Measurements from ENCODE around the gene HCN2.

HCN2 gene

DNA sequence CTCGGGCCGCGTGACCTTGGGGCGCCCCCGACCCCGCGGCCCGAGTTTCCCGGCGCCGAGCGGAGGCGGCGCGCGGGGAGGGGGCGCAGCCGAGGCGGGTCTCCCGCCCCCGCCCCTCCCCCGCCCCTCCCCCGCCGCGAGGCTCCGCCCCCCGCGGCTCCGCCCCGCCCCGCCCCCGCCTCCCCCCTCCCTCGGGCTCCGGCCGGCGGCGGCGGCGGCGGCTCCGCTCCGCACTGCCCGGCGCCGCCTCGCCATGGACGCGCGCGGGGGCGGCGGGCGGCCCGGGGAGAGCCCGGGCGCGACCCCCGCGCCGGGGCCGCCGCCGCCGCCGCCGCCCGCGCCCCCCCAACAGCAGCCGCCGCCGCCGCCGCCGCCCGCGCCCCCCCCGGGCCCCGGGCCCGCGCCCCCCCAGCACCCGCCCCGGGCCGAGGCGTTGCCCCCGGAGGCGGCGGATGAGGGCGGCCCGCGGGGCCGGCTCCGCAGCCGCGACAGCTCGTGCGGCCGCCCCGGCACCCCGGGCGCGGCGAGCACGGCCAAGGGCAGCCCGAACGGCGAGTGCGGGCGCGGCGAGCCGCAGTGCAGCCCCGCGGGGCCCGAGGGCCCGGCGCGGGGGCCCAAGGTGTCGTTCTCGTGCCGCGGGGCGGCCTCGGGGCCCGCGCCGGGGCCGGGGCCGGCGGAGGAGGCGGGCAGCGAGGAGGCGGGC is at the start of gene HCN2:
Gene HCN2 (plus strand): TSS at position 189 of the 703 bp plus-strand sequence. CDS start 65 bp downstream, at position 254.
- peak; percentile 68 for DNase-seq

DNA sequence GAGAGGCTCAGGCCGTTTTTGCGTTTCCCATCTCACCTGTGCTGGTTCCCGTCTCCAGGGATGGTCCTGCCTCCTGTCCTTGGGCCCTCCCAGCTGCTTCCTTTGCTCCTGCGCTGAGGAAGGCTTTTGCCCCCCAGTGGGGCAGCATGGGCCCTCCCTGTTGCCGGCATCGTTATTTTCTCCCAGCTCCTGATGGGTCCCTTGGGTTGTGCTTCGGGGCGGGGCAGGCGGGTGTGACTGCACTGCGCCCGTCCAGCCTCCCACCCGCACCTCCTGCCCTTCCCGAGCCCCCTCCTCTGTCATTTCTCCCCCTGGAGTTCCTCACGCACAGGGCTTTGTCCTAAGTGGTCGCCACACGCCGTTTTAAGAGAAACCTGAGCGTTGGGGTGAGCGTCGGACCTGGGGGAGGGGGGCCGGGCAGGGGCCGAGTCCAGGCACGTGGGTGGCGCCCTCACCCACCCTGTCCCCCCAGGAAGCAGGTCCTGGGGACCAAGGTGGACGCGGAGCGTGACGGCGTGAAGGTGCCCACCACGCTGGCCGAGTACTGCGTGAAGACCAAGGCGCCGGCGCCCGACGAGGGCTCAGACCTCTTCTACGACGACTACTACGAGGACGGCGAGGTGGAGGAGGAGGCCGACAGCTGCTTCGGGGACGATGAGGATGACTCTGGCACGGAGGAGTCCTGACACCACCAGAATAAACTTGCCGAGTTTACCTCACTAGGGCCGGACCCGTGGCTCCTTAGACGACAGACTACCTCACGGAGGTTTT is 48.6 kb upstream of the HCN2 start:
- no peak for DNase-seq

DNA sequence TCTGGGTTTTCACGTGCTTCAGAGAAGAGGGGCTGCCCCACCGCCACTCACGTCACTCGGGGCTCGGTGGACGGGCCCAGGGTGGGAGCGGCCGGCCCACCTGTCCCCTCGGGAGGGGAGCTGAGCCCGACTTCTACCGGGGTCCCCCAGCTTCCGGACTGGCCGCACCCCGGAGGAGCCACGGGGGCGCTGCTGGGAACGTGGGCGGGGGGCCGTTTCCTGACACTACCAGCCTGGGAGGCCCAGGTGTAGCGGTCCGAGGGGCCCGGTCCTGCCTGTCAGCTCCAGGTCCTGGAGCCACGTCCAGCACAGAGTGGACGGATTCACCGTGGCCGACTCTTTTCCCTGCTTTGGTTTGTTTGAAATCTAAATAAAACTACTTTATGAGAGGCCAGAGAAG is 48.0 kb upstream of the HCN2 start:
- DNase-seq: no peak

DNA sequence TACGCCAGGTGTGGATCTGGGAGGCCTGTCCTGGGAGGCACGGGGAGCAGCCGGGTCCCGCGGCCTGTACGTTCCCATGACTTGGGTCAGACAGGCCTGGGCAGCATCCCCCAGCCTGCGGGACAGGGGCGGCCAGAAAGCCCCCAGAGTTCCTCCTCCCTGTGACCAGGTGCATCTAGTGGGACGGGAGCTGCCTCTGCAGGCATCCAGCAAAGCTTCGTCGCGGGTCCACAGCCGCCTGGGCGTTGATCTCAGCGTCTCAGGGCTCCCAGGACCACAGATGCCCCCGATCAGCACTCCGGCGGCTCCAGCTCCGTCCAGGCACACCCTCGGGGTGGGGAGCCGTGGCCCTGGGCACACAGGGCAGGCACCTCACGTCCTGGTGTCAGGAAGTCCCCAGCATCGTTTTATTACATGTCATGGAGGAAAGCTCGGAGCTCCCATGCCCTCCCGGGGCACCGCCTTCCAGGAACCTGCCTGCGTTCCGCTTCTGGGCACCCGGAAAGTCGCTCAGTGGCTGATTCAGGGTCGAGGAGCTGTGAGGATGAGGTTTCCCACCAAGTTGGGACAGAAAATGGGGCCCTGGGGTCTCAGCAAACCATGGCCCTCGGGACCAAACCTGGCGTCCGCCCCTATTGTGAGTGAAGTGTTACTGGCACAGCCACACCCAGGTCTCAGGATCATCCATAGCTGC is 47.4 kb upstream of the HCN2 start:
- DNase-seq: no peak

DNA sequence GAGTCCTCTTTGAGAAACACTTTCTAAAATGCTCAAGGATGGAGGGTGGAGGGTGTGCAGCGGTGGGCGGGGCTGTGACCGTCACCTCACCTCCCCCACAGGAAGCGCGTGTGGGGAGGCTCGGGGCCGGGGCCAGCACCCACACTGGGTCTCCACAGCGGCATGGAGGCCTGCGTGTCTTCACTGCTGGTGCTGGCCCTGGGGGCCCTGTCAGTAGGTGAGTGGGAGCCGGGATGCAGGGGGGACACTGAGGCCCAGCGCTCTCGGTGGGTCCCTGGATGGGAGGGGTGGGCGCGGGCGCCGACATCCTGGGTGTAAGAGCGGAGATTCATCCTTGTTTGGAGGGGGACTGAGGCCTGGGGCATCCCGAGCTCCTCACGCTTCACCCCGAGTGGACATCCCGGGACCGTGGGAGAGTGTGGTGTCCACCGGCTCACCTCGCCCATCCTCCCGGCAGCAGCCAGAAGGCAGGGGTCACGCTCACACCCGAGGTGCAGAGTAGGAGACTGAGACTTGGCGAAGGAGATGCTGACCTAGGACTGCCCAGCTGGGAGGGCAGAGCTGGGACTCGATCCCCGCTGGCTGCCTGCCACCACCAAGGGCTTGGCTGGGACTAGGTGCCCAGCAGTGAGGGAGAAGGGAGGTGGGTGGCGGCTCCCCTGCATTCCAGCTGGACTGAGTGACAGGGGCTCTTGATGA is 45.6 kb upstream of the HCN2 start, which contains the start of gene GZMM:
Gene GZMM (plus strand): TSS at position 144 of the 699 bp plus-strand sequence. CDS start 19 bp downstream, at position 163.
- DNase-seq: no peak

DNA sequence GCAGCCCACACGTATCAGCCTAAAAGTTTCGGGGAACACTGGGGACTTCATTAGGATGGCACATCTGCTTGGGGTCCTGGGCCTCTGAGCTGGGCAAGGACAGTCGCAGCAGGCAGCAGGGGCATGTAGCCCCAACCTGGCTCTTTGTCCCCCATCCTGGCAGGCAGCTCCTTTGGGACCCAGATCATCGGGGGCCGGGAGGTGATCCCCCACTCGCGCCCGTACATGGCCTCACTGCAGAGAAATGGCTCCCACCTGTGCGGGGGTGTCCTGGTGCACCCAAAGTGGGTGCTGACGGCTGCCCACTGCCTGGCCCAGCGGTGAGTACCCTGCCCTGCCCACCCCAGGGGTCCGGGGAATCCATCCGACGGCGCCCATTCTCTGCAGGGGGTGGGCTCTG is 42.6 kb upstream of the HCN2 start:
- DNase-seq: no peak

DNA sequence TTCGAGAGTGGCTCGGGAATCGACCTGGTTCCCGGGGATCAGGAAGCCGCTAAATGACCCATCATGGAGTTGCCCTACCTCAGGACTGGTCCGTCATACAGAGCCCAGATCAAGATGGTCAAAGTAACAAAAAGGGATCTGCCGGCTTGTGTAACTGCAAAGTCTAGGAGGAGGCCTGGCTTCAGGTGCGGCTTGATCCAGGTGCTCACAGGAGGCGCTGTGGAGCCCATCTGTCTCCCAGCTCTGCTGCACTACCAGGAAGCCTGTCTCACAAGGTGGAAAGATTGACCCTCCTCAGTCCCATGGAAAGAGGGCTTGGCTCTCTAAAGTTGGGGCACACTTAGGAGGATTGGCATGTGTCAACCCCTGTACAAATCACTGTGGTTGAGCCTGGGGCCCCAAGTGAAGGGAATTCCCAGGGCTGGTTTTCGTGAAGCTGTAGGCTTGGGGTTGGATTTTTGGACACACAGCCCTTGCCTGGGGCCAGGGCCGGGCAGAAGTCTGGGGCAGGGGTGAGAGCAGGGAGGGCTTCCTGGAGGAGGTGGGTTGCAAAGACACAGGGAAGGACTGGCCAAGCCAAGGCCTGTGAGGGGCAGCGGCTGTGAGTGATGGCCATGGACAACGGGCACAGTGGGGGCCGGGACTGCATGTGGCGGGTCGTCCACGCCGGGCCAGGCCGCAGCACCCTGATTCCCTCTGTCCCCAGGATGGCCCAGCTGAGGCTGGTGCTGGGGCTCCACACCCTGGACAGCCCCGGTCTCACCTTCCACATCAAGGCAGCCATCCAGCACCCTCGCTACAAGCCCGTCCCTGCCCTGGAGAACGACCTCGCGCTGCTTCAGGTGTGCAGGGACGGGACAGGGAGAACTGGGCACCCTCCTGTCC is 41.6 kb upstream of the HCN2 start:
- no peak for DNase-seq

DNA sequence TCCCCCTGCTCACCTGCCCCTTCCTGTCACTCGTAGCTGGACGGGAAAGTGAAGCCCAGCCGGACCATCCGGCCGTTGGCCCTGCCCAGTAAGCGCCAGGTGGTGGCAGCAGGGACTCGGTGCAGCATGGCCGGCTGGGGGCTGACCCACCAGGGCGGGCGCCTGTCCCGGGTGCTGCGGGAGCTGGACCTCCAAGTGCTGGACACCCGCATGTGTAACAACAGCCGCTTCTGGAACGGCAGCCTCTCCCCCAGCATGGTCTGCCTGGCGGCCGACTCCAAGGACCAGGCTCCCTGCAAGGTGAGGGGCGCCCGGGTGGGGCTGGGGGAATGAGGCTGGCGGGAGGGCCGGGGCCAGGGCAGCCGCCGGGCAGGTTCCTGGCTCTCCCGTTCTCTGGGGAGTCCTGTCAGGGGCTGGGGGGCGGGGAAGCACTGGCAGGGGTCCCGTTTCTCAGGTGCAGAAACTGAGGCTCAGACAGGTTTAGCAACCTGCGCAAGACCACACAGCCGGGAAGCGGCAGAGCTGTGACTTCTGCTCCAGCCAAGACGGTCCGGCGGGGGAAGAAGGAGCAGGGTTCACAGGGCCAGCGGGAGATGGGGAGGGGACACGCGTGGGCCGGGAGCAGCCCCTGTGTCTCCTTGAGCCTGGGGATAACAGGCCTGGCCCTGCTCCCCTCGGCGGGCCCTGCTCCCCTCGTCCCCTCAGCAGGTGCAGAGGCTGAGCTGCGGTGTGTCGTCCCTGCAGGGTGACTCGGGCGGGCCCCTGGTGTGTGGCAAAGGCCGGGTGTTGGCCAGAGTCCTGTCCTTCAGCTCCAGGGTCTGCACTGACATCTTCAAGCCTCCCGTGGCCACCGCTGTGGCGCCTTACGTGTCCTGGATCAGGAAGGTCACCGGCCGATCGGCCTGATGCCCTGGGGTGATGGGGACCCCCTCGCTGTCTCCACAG is 40.5 kb upstream of the HCN2 start:
- peak; percentile 31 for DNase-seq

DNA sequence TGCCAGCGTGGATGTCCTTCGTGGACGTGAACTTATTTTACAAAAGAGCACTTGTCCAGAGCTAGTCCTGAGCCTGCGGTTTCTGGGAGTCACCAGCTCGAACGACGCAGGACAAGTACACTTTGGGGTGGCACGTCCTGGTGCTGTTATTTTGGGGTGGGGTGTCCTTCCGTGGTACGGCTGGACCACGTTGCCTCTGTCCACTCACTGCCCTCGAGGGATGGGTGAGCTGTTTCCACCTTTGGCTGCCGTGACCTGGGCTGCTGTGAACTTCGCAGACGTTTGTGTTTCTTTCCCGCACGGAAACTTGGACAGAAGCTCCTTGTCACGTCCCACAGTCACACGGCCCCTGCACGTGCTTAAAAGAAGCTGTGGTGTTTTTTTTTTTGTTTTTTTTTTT is 34.9 kb upstream of the HCN2 start:
- DNase-seq: no peak

DNA sequence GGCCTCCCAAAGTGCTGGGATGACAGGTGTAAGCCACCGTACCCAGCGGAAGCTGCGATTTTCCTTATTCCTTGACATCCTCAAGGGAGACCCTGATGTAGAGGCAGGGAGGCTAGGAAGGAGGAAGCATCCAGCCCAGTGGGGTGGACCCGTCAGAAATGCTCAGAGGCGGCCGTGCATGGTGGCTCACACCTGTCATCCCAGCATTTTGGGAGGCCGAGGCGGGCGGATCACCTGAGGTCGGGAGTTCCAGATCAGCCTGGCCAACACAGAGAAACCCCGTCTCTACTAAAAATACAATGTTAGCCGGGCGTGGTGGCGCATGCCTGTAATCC is 34.2 kb upstream of the HCN2 start:
- DNase-seq: no peak

DNA sequence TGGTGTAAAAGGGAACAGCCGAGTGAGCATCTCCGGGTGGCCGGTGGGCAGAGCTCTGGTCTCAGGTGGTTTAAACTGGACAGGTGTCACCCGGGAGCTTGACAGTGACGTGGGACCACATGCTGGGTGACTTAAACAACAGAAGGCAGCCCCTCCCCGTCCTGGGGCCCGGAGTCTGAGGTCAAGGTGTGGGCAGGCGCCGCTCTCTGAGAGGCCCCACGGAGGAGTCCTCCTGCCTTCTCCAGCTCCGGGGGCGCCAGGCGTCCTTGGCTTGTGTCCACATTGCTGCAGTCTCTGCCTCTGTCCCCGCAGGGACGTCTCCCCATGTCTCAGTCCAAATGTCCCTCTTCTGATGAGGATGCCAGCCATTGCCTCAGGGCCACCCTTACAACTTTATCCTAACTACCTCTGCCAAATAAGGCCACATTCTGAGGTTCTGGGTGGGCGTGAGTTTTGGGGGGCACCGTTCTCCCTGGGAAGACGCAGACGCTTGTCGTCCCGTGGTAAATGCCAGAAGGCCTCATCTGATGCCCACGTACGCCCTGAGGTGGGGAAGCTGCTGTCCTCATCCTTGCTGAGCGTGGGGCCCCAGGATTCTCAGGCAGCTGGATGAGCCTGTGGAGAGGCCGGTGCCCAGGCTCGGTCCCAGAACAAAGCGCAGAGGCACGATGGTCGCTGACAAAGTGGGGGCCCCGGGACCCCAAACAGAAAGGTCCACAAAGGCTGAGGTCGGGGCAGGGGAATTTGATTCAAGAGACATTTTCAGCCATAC is 32.9 kb upstream of the HCN2 start:
- DNase-seq: peak; percentile 48

DNA sequence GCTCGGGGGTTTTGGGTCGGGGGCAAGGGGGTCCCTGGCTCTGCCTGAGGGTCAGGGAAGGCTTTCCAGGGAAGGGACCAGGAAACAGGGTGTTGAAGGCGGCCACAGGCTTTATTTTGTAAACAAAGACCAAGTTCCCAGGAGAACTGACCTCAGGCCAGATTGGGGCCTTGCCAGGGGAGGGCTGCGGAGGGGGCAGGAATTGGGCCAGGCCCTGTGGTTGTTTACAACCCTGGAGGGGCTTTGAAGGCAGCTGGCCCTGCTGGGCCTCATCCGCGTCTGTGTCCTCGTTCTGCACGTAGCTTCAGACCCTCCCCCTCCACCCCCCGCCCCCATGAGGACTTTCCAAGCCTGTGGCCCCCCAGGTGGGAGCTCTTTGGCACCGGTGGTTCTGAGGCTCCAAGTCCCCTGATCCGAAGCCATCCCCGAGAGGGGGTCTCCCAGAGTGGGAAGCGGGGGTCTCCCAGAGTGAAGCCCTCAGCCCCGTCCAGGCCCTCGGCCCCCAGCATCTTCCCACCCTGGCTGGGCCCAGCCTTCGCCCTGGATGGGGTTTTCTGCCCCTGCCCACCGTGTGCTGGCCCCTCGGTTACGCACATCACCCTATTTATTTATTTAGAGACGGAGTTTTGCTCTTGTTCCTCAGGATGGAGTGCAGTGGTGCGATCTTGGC is 30.8 kb upstream of the HCN2 start:
- no peak for DNase-seq

DNA sequence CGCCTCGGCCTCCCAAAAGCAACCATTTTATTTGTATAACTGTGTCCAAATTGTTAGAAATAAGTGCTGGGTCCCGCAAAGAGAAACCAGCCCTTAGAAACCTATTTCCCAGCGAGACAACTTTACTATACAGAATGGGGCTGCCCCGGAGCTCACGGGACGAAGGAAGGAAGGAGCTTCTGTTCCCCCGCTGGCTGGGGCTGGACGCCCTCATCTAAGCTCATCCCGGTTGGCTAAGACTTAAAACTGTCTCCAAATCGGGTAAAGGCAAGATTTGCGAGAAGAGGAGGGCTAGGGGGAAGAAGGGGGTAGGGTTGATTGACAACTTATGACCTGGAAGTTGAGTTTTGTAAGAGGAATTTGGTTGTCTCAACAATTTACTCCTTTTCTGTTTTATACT is 29.6 kb upstream of the HCN2 start:
- no peak for DNase-seq

DNA sequence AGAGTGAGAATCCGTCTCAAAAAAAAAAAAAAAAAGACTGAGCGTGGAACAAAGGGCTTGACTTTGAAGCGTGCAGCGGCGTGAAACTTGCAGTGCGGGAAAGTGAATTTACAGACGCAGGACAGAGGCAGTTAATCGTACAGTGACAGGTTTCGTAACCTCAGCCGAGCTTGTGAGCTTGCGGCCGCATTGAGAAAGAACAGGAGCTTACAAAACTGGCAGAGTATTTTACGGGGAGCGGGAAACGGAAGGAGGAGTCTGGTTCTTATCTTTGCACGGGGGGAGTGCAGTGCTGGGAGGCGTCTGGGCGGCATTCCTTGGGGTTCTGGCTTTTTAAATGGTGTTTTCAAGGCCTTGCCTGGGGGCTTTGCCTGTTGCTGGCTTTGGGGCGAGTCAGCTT is 23.3 kb upstream of the HCN2 start:
- no peak for DNase-seq

DNA sequence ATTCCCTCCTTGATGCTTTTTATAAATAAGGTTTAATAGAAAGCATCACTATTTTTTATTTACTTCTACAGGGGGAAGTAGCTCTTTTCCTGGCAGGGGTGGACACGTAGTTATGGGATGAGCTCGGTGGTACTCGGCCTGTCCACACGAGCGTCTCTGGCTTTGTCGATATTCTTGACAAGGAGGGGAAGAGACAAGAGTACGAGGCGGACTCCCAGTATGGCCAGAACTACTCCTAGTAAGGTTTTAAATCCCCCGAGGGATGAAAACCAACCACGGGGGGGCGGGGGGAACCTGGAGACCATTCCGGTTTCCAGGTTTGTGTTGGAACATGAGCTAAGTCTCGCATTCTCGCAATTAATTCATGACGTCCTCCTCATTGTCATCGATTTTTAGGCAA is 22.8 kb upstream of the HCN2 start:
- DNase-seq: no peak

DNA sequence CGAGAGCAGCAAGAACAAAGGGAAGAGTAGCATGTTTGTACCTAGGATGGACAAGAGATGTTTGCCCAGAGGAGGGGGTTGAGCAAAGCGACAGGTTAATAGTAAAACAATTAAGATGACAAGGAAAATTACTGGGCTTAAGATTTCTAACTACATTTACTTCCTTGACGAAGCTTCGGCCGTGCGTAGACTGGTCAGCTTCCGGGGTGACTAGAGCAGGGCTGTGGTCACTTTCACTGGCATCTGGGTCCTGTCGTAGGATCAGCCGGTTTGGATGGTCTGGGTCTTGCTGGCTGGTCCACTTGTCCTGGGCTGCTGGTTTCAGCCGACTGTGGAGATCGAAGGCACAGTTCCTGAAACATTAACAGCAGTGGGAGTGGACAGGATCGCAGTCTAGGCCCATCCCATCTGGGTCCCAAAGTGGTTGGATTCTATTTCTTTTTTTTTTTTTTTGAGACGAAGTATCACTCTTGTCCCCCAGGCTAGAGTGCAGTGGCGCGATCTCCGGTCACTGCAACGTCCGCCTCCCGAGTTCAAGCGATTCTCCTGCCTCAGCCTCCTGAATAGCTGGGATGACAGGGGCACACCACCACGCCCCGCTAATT is 22.3 kb upstream of the HCN2 start:
- no peak for DNase-seq

DNA sequence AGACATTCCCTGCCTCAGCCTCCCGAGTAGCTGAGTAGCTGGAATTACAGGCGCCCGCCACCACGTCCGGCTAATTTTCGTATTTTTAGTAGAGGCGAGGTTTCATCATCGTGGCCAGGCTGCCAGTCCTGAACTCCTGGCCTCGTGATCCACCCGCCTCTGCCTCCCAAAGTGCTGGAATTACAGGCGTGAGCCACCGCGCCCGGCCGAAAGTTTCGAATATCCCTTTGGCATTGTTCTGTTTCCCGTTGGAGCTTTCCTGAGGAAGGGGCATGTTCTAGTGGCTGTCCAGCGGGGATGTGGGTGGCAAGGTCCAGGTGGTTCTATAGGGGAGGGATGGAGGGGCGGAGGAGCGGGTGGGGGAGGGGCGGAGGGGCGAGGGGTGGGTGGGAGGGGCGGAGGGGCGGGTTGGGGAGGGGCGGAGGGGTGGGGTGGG is 19.4 kb upstream of the HCN2 start:
- peak; percentile 43 for DNase-seq

DNA sequence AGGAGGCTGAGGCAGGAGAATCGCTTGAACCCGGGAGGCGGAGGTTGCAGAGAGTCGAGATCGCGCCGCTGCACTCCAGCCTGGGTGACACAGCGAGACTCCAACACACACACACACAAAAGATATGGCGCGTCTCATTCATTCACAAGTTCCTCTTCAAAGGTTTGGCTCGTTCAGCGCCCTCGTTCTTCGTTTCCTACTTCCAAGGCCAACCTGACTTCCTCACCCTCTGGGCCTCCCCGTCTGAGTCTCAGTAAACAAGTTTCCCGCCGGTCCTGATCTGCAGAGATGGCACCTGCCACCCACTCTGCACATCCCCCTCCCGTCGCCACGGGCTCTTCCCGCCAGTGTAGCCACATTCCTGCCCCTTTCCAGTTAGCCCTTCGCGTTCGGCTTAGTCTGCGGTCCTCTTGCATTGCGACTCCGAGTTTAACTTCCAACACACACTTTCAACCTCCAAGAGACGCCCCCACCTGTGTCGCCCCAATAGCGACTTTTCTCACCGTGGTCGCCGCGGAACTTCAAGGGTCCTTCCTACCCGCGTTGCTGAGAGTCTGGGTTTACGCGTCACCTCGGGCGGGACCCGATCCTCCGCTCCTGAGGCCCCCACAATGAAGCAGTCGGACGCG is 18.6 kb upstream of the HCN2 start:
- peak; percentile 92 for DNase-seq

DNA sequence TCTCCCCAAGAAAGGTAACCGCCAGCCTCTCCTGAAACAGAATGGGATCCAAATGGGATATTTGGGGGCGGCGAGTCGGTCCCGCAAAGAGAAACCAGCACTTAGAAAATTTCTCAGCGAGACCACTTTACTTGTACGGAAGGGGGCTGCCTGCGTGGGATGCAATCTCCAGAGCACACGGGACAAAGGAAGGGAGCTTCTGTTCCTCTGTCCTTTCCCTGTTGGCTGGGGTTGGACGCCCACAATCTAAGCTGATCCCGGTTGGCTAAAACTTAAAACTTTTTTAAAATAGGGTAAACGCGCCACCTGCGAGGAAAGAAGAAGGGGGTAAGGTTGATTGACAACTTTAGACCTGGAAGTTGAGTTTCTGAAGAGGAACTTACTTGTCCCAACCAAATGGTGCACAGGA is 18.1 kb upstream of the HCN2 start:
- peak; percentile 75 for DNase-seq

All from NCI-H69 (cell line).